Pulmonary artery endothelial cell (primary cell): Measurements from ENCODE around the gene GABRP. TPM values are rescaled to one million over a fixed set of nuclear protein-coding genes. Genes with fewer than 3 reads are reported as not detected.
"Not testable (repeated sequence)": the region's sequence is repeated elsewhere in the genome, so short reads cannot be mapped to it uniquely, and the experiment has no call there.

Experiments used
- DNase-seq: peaks from one replicate; pipeline ENCODE4 v3.0.0-alpha.2; 2011; ENCODE audit warnings: low read depth, low spot score
- total RNA-seq: library from RNA; depleted of rRNA; stranded (reverse); fragments of >200 nt; gene quantifications from 2 replicates; pipeline ENCODE4 v1.2.3, GENCODE V29; 2014

GABRP gene
- total RNA-seq, 1 donor from 2014 or later, result 0.33 TPM

- DNase-seq, result peak; percentile 10
These were observed 7.9 kb downstream of the GABRP start for GRCh38 chr5:170791325-170791954.

- DNase-seq, result no peak
These were observed 9.4 kb downstream of the GABRP start for GRCh38 chr5:170792878-170793277.

GRCh38 chr5:170795154-170795553, 11.6 kb downstream of the GABRP start:
- no peak for DNase-seq

GRCh38 chr5:170805666-170806065, 22.1 kb downstream of the GABRP start:
- no peak for DNase-seq

- peak; percentile 11 for DNase-seq
These were observed 26.0 kb downstream of the GABRP start for GRCh38 chr5:170809551-170809950.

- DNase-seq, result no peak
These were observed 28.2 kb downstream of the GABRP start for GRCh38 chr5:170811719-170812118.

GRCh38 chr5:170813231-170813630, 29.7 kb downstream of the GABRP start:
- DNase-seq, result no peak

- no peak for DNase-seq
These were observed 33.7 kb downstream of the GABRP start for GRCh38 chr5:170817195-170817594.

GRCh38 chr5:170818232-170818631, 34.7 kb downstream of the GABRP start:
- DNase-seq, result no peak

GRCh38 chr5:170819824-170820223, 36.3 kb downstream of the GABRP start:
- DNase-seq, result no peak

- DNase-seq, result no peak
These were observed 37.8 kb downstream of the GABRP start for GRCh38 chr5:170821257-170821800.

GRCh38 chr5:170826117-170826516, 42.6 kb downstream of the GABRP start:
- DNase-seq, result no peak

GRCh38 chr5:170832241-170832640, 48.7 kb downstream of the GABRP start:
- no peak for DNase-seq

GRCh38 chr5:170833981-170834380, 50.5 kb downstream of the GABRP start:
- not testable (repeated sequence) for DNase-seq

- DNase-seq, result no peak
These were observed 52.7 kb downstream of the GABRP start for GRCh38 chr5:170836226-170836625.

- no peak for DNase-seq
These were observed 60.3 kb downstream of the GABRP start for GRCh38 chr5:170843870-170844269.

GRCh38 chr5:170844651-170845050, 61.1 kb downstream of the GABRP start:
- DNase-seq, result no peak

GRCh38 chr5:170846416-170846815, 62.9 kb downstream of the GABRP start:
- no peak for DNase-seq

GRCh38 chr5:170846846-170847245, 63.3 kb downstream of the GABRP start:
- DNase-seq, result no peak

- DNase-seq, result no peak
These were observed 64.5 kb downstream of the GABRP start for GRCh38 chr5:170848033-170848432.

GRCh38 chr5:170849374-170849773, 65.8 kb downstream of the GABRP start:
- DNase-seq, result no peak

GRCh38 chr5:170854566-170854965, 71.0 kb downstream of the GABRP start:
- no peak for DNase-seq

- DNase-seq, result no peak
These were observed 73.5 kb downstream of the GABRP start for GRCh38 chr5:170857066-170857465.

- no peak for DNase-seq
These were observed 76.9 kb downstream of the GABRP start for GRCh38 chr5:170860415-170860814.
